ENCODE results near the gene RBM33. TPM values are rescaled to one million over a fixed set of nuclear protein-coding genes. Genes with fewer than 3 reads are reported as not detected.

Gene RBM33
- total RNA-seq, 1 experiment from 2014 or later: 61.1 TPM

DNA sequence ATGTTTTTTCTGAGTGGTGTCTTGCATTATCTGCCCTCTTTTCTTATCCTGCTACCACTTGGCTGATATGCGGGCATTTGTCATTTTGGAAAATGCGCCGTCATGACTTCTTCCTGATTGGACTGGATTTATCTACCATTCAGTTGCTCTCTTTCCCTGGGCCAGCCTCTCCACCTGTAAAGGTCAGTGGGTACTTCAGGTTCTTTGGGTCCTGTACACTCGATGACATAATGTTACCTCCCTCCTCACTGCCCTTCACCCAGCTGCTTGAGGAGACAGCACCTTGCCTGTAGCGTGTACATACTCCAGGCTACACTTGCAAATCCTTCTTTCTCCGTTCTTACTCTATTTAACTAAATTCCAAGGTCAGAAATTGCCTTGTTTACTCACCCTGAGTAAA lies 83.7 kb downstream of the RBM33 start:
- H3K27ac ChIP-seq (ENCODE audit: low read length): no peak overlapping the region
- ChIA-PET CTCF (no interaction called here), POLR2A (no interaction called here)
- in situ Hi-C loops (cut with HindIII; ENCODE audit: low pct_unique_long_range_greater_than_20kb, low sequenced_read_pairs) (no loop called here), intact Hi-C loops (cut with micrococcal nuclease; ENCODE audit: unreplicated experiment) (no loop called here)
- no TSS peak for BruUV-seq (replicated peaks)
- no peaks in the 10 kb centered on the region for H3K4me1 ChIP-seq (ENCODE audit: control insufficient read depth, insufficient read depth, low read length)
- DNase-seq (ENCODE audit: low read depth, low spot score) (no peak), ATAC-seq (no peak)
- no peaks in the 10 kb centered on the region for H3K27me3 ChIP-seq (ENCODE audit: control insufficient read depth, insufficient read depth, low read length)
- H3K4me3 ChIP-seq (ENCODE audit: low read depth in 2 of 2, low read length in 2 of 2): no peak overlapping the region
- H3K9me3 ChIP-seq (ENCODE audit: control insufficient read depth, insufficient read depth, low read depth, low read length): no peaks in the 10 kb centered on the region
- TF ChIP-seq, protein P1, sequence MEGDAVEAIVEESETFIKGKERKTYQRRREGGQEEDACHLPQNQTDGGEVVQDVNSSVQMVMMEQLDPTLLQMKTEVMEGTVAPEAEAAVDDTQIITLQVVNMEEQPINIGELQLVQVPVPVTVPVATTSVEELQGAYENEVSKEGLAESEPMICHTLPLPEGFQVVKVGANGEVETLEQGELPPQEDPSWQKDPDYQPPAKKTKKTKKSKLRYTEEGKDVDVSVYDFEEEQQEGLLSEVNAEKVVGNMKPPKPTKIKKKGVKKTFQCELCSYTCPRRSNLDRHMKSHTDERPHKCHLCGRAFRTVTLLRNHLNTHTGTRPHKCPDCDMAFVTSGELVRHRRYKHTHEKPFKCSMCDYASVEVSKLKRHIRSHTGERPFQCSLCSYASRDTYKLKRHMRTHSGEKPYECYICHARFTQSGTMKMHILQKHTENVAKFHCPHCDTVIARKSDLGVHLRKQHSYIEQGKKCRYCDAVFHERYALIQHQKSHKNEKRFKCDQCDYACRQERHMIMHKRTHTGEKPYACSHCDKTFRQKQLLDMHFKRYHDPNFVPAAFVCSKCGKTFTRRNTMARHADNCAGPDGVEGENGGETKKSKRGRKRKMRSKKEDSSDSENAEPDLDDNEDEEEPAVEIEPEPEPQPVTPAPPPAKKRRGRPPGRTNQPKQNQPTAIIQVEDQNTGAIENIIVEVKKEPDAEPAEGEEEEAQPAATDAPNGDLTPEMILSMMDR (IDR thresholded peaks at IDR 0.05): no peak
- TF ChIP-seq POLR2AphosphoS5 (IDR thresholded peaks at IDR 0.05; ENCODE audit: low read depth, low read length) (no peak), TCF7L2 (IDR thresholded peaks at IDR 0.05; ENCODE audit: low read depth, low read length) (no peak)
- H3K36me3 ChIP-seq (ENCODE audit: control insufficient read depth, insufficient read depth, low read length): no peaks in the 10 kb centered on the region

DNA sequence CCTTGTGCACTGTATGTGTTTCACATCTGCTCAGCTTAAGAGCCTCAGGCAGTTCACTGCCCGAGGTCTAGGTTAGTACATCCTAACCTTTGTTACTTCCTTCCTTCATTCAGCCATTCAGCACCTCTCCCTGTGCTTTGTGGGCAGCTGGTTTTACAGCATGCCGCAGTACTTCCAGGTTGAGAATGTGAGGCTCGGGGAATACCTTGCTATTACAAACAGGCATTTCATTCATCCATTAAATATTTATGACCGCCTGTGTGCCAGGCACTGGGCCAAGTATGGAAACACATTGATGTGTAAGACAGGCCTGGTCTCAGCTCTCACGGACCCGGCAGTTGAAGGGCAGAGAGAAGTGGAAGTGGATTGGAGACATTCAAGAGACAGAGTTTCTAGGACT lies 85.4 kb downstream of the RBM33 start:
- H3K9me3 ChIP-seq (ENCODE audit: control insufficient read depth, insufficient read depth, low read depth, low read length): no peaks in the 10 kb centered on the region
- CTCF ChIA-PET: interaction anchor here (0.7 to 1.1 kb wide), 2 partner anchors 8 to 131 kb away, joined by 3 to 8 read pairs; no protein-coding TSS in a partner anchor
- H3K36me3 ChIP-seq (ENCODE audit: control insufficient read depth, insufficient read depth, low read length): no peaks in the 10 kb centered on the region
- TF ChIP-seq POLR2AphosphoS5 (IDR thresholded peaks at IDR 0.05; ENCODE audit: low read depth, low read length): no peak
- in situ Hi-C loops (cut with HindIII; ENCODE audit: low pct_unique_long_range_greater_than_20kb, low sequenced_read_pairs): no loop called here
- H3K27ac ChIP-seq (ENCODE audit: low read length): no peak overlapping the region
- intact Hi-C loops (cut with micrococcal nuclease; ENCODE audit: unreplicated experiment): loop anchor here (10.0 kb wide), 1 partner anchor 345 kb away; no protein-coding TSS in a partner anchor
- DNase-seq (ENCODE audit: low read depth, low spot score) (no peak), ATAC-seq (no peak)
- no peak overlapping the region for H3K4me3 ChIP-seq (ENCODE audit: low read depth in 2 of 2, low read length in 2 of 2)
- POLR2A ChIA-PET: interaction anchor here (0.6 kb wide), 1 partner anchor 129 kb away, joined by 11 read pairs; no protein-coding TSS in a partner anchor
- no TSS peak for BruUV-seq (replicated peaks)
- no peaks in the 10 kb centered on the region for H3K4me1 ChIP-seq (ENCODE audit: control insufficient read depth, insufficient read depth, low read length)
- H3K27me3 ChIP-seq (ENCODE audit: control insufficient read depth, insufficient read depth, low read length): no peaks in the 10 kb centered on the region

DNA sequence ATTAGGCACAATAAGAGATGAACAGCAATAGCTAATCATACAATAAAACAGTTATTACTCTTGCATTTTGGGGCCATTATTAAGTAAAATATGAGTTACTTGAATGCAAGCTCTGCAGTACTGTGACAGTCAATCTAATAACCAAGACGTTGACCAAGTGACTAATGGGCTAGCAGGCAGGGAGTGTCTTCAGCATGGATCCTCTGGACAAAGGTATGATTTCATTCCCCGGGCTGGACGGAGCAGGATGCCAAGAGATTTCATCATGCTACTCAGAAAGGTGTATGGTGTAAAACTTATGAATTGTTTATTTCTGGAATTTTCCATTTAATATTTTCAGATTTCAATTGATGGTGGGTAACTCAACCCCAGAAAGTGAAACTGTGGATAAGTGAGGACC lies 86.9 kb downstream of the RBM33 start:
- in situ Hi-C loops (cut with HindIII; ENCODE audit: low pct_unique_long_range_greater_than_20kb, low sequenced_read_pairs): no loop called here
- Histone ChIP-seq H3K9me3 (ENCODE audit: control insufficient read depth, insufficient read depth, low read depth, low read length) (no peaks in the 10 kb centered on the region), H3K4me3 (ENCODE audit: low read depth in 2 of 2, low read length in 2 of 2) (no peak overlapping the region), H3K4me1 (ENCODE audit: control insufficient read depth, insufficient read depth, low read length) (no peaks in the 10 kb centered on the region), H3K36me3 (ENCODE audit: control insufficient read depth, insufficient read depth, low read length) (no peaks in the 10 kb centered on the region), H3K27ac (ENCODE audit: low read length) (no peak overlapping the region), H3K27me3 (ENCODE audit: control insufficient read depth, insufficient read depth, low read length) (no peaks in the 10 kb centered on the region)
- intact Hi-C loops (cut with micrococcal nuclease; ENCODE audit: unreplicated experiment): loop anchor here (10.0 kb wide), 1 partner anchor 347 kb away; no protein-coding TSS in a partner anchor
- CTCF ChIA-PET: no interaction called here
- TF ChIP-seq, protein P1 (IDR thresholded peaks at IDR 0.05): no peak
- no peak for TF ChIP-seq POLR2AphosphoS5 (IDR thresholded peaks at IDR 0.05; ENCODE audit: low read depth, low read length)
- TF ChIP-seq, protein P2, sequence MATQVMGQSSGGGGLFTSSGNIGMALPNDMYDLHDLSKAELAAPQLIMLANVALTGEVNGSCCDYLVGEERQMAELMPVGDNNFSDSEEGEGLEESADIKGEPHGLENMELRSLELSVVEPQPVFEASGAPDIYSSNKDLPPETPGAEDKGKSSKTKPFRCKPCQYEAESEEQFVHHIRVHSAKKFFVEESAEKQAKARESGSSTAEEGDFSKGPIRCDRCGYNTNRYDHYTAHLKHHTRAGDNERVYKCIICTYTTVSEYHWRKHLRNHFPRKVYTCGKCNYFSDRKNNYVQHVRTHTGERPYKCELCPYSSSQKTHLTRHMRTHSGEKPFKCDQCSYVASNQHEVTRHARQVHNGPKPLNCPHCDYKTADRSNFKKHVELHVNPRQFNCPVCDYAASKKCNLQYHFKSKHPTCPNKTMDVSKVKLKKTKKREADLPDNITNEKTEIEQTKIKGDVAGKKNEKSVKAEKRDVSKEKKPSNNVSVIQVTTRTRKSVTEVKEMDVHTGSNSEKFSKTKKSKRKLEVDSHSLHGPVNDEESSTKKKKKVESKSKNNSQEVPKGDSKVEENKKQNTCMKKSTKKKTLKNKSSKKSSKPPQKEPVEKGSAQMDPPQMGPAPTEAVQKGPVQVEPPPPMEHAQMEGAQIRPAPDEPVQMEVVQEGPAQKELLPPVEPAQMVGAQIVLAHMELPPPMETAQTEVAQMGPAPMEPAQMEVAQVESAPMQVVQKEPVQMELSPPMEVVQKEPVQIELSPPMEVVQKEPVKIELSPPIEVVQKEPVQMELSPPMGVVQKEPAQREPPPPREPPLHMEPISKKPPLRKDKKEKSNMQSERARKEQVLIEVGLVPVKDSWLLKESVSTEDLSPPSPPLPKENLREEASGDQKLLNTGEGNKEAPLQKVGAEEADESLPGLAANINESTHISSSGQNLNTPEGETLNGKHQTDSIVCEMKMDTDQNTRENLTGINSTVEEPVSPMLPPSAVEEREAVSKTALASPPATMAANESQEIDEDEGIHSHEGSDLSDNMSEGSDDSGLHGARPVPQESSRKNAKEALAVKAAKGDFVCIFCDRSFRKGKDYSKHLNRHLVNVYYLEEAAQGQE (IDR thresholded peaks at IDR 0.05; ENCODE audit: insufficient read depth in 1 of 2, low read depth in 2 of 2, low read length in 1 of 2): no peak
- no peak for TF ChIP-seq SIN3A (IDR thresholded peaks at IDR 0.05; ENCODE audit: borderline replicate concordance, insufficient read depth, low read depth, low read length)
- TF ChIP-seq TCF7L2 (IDR thresholded peaks at IDR 0.05; ENCODE audit: low read depth, low read length): no peak
- DNase-seq (ENCODE audit: low read depth, low spot score) (no peak), ATAC-seq (no peak)
- POLR2A ChIA-PET: no interaction called here
- no TSS peak for BruUV-seq (replicated peaks)
